ENCODE results near the gene NAV3.

- no peak for TF ChIP-seq CTCF (IDR thresholded peaks at IDR 0.05)
- TF ChIP-seq POLR2A (IDR thresholded peaks at IDR 0.05): no peak
Observed at GRCh38 chr12:77914081-77914488, 83.4 kb downstream of the NAV3 start.
